HG02642 (cell line): ENCODE measurements around the gene HMGCS2.

Experiments
- ATAC-seq: cut with Tn5 transposase; IDR thresholded peaks from one replicate; pipeline ENCODE4 v1.9.1; 2021; ENCODE audit warnings: mild to moderate bottlenecking; ENCODE audit not compliant: unreplicated experiment, poor library complexity

The HMGCS2 gene

GRCh38 chr1:119768778-119769177 is at the start of gene HMGCS2:
HMGCS2 (minus strand) TSS chr1:119768905; CDS start chr1:119768844, 61 bp downstream.
- no peak for ATAC-seq

GRCh38 chr1:119818181-119818580 is 49.5 kb upstream of the HMGCS2 start:
- ATAC-seq: no peak

- ATAC-seq: no peak
Observed at GRCh38 chr1:119816407-119816806, 47.7 kb upstream of the HMGCS2 start.

- no peak for ATAC-seq
Observed at GRCh38 chr1:119815928-119816327, 47.2 kb upstream of the HMGCS2 start.

- ATAC-seq: no peak
Observed at GRCh38 chr1:119815361-119815760, 46.7 kb upstream of the HMGCS2 start.

- no peak for ATAC-seq
Observed at GRCh38 chr1:119814288-119814687, 45.6 kb upstream of the HMGCS2 start.

GRCh38 chr1:119811985-119812557 is 43.4 kb upstream of the HMGCS2 start:
- ATAC-seq: no peak

GRCh38 chr1:119811387-119811786 is 42.7 kb upstream of the HMGCS2 start, which contains the start of gene REG4:
REG4 (minus strand) TSS chr1:119811460; CDS start chr1:119808769, 2,691 bp downstream.
- ATAC-seq: no peak

GRCh38 chr1:119808972-119809550 is 40.4 kb upstream of the HMGCS2 start:
- ATAC-seq: peak; percentile 70

GRCh38 chr1:119808491-119808890 is 39.8 kb upstream of the HMGCS2 start:
- no peak for ATAC-seq

- ATAC-seq: no peak
Observed at GRCh38 chr1:119806489-119806888, 37.8 kb upstream of the HMGCS2 start.

GRCh38 chr1:119805746-119806145 is 37.0 kb upstream of the HMGCS2 start:
- no peak for ATAC-seq

- no peak for ATAC-seq
Observed at GRCh38 chr1:119805247-119805646, 36.5 kb upstream of the HMGCS2 start.

GRCh38 chr1:119799599-119800177 is 31.0 kb upstream of the HMGCS2 start:
- no peak for ATAC-seq

GRCh38 chr1:119799003-119799402 is 30.3 kb upstream of the HMGCS2 start:
- no peak for ATAC-seq

GRCh38 chr1:119797606-119798005 is 28.9 kb upstream of the HMGCS2 start:
- no peak for ATAC-seq

GRCh38 chr1:119797162-119797561 is 28.5 kb upstream of the HMGCS2 start:
- no peak for ATAC-seq

- ATAC-seq: no peak
Observed at GRCh38 chr1:119795261-119796200, 26.8 kb upstream of the HMGCS2 start.

- ATAC-seq: no peak
Observed at GRCh38 chr1:119794876-119795240, 26.2 kb upstream of the HMGCS2 start.

GRCh38 chr1:119794230-119794875 is 25.6 kb upstream of the HMGCS2 start:
- ATAC-seq: no peak
